ENCODE data around the gene AGO3.

AGO3 gene

GRCh38 chr1:36080801-36081200, 149.9 kb downstream of the AGO3 start:
- no peak for ATAC-seq

DNA sequence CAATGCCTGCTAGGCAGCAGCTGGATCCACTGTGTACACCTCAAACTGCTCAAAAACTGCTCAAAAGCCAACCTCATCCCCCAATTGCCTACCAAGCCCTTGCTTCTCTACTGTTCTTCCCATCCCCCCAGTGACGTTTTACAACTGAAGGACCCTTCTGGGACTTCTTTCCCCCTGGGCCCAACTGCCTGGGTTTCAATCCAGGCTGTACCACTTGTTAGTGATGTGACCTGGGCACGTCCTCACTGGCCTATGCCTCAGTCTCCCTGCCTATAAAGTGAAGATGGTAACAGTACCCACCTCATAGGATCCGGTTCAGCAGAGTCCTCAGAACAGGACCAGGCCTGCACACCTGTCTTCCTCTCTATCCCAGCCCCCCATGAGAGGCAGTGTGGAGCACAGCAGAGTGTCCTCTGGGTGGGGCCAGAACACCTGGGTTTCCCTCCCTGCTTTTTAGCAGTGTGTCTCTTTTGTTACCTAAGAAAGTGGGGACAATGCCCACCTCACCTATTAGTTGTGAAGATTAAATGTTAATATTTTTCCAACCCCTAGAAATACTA, 151.1 kb downstream of the AGO3 start:
- TF ChIP-seq ARNTL (CRISPR knock-in tag; IDR thresholded peaks at IDR 0.05; ENCODE audit: borderline replicate concordance, low read depth), result no peak
- no peak for TF ChIP-seq ESRRG (CRISPR knock-in tag; IDR thresholded peaks at IDR 0.05)
- no peak for TF ChIP-seq ZNF8 (CRISPR knock-in tag; IDR thresholded peaks at IDR 0.05)
- TF ChIP-seq TOX (CRISPR knock-in tag; IDR thresholded peaks at IDR 0.05; ENCODE audit: borderline replicate concordance), result no peak
- no peak for TF ChIP-seq OSR1 (CRISPR knock-in tag; IDR thresholded peaks at IDR 0.05)
- TF ChIP-seq BACH2 (CRISPR knock-in tag; IDR thresholded peaks at IDR 0.05; ENCODE audit: borderline replicate concordance), result no peak
- TF ChIP-seq, protein P1, sequence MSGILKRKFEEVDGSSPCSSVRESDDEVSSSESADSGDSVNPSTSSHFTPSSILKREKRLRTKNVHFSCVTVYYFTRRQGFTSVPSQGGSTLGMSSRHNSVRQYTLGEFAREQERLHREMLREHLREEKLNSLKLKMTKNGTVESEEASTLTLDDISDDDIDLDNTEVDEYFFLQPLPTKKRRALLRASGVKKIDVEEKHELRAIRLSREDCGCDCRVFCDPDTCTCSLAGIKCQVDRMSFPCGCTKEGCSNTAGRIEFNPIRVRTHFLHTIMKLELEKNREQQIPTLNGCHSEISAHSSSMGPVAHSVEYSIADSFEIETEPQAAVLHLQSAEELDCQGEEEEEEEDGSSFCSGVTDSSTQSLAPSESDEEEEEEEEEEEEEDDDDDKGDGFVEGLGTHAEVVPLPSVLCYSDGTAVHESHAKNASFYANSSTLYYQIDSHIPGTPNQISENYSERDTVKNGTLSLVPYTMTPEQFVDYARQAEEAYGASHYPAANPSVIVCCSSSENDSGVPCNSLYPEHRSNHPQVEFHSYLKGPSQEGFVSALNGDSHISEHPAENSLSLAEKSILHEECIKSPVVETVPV (CRISPR knock-in tag; IDR thresholded peaks at IDR 0.05), result no peak
- TF ChIP-seq, protein P2, sequence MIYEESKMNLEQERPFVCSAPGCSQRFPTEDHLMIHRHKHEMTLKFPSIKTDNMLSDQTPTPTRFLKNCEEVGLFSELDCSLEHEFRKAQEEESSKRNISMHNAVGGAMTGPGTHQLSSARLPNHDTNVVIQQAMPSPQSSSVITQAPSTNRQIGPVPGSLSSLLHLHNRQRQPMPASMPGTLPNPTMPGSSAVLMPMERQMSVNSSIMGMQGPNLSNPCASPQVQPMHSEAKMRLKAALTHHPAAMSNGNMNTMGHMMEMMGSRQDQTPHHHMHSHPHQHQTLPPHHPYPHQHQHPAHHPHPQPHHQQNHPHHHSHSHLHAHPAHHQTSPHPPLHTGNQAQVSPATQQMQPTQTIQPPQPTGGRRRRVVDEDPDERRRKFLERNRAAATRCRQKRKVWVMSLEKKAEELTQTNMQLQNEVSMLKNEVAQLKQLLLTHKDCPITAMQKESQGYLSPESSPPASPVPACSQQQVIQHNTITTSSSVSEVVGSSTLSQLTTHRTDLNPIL (CRISPR knock-in tag; IDR thresholded peaks at IDR 0.05; ENCODE audit: low read depth), result no peak
- no peak for TF ChIP-seq PATZ1 (CRISPR knock-in tag; IDR thresholded peaks at IDR 0.05; ENCODE audit: borderline replicate concordance)
- no peak for TF ChIP-seq ZFP30 (CRISPR knock-in tag; IDR thresholded peaks at IDR 0.05)
- TF ChIP-seq CSDC2 (CRISPR knock-in tag; IDR thresholded peaks at IDR 0.05), result no peak
- no peak for TF ChIP-seq ZNF70 (CRISPR knock-in tag; IDR thresholded peaks at IDR 0.05)
- no peak for TF ChIP-seq PPARA (CRISPR knock-in tag; IDR thresholded peaks at IDR 0.05; ENCODE audit: borderline replicate concordance)
- TF ChIP-seq ZC3H10 (CRISPR knock-in tag; IDR thresholded peaks at IDR 0.05), result no peak
- no peak for ATAC-seq

More at GRCh38 chr1:36080801-36081200, 149.9 kb downstream of the AGO3 start:
- TF ChIP-seq CSDC2 (CRISPR knock-in tag; IDR thresholded peaks at IDR 0.05) (no peak), ZNF8 (CRISPR knock-in tag; IDR thresholded peaks at IDR 0.05) (no peak), PPARA (CRISPR knock-in tag; IDR thresholded peaks at IDR 0.05; ENCODE audit: borderline replicate concordance) (no peak), ESRRG (CRISPR knock-in tag; IDR thresholded peaks at IDR 0.05) (no peak), ISL1 (CRISPR knock-in tag; IDR thresholded peaks at IDR 0.05) (no peak), PATZ1 (CRISPR knock-in tag; IDR thresholded peaks at IDR 0.05; ENCODE audit: borderline replicate concordance) (no peak), ZFP3 (CRISPR knock-in tag; IDR thresholded peaks at IDR 0.05) (no peak)
- TF ChIP-seq, protein P2 (CRISPR knock-in tag; IDR thresholded peaks at IDR 0.05; ENCODE audit: low read depth), result no peak
- TF ChIP-seq, protein P1 (CRISPR knock-in tag; IDR thresholded peaks at IDR 0.05), result no peak

GRCh38 chr1:36083219-36083618, 152.3 kb downstream of the AGO3 start:
- ATAC-seq, result no peak
- TF ChIP-seq ZC3H10 (CRISPR knock-in tag; IDR thresholded peaks at IDR 0.05) (no peak), ZNF70 (CRISPR knock-in tag; IDR thresholded peaks at IDR 0.05) (no peak), ZFP3 (CRISPR knock-in tag; IDR thresholded peaks at IDR 0.05) (no peak)

Data from SK-N-SH treated with all-trans-retinoic acid at 6 μM for 48 hours (cell line).